ENCODE measurements around the gene SYTL2.

SYTL2 gene

DNA sequence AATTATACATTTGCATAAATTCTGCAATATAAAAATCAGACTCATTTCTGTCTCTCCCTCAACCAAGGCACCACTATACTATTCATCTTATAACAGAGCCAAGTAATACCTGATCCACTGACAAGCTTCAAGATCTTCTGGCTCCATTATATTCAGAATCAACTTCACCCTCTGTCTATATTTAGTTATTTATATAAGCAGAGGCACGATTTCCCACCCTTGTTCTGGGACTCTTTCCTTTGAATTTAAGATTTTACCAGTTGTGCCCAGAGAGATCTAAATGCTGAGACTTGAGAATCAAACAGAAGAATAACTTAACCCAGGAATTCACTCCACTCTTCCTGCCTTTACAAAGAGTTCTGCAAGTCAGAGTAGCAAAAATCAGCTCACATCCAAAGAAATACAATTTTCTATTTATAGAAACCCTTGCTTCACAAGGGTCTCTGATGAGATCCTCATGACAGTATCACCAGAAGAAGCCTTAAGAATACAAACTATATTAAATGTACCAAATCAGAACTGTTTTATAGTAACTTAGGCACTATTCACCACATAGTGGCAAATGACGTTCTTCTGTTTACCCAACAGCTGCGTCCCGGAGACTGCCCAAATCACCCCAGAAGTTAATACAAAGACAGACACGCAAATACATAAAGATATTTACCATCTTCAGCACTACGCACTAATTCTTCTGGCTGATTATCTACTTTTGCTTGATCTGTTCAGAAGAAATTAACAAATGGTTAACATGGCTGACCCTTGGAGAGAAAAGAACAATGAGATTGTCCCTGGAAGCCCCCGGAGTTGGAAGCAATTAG, 92.6 kb downstream of the SYTL2 start:
- Histone ChIP-seq H3K36me3 (ENCODE audit: control insufficient read depth, insufficient read depth, low read length) (no peaks in the 10 kb centered on the region), H2BK15ac (replicated peaks; ENCODE audit: low read depth) (peak overlapping the region; percentile 96), H4K5ac (ENCODE audit: low read length) (no peak overlapping the region), H2BK5ac (ENCODE audit: low read length) (no peak overlapping the region), H3K18ac (ENCODE audit: low read length) (peak overlapping the region; percentile 43), H3K23ac (ENCODE audit: low read length) (no peak overlapping the region), H3K4me2 (ENCODE audit: low read length) (no peak overlapping the region), H3K9ac (ENCODE audit: low read length) (no peak overlapping the region), H3K79me2 (ENCODE audit: control insufficient read depth, insufficient read depth, low read length) (no peaks in the 10 kb centered on the region), H3K4ac (ENCODE audit: low read depth, low read length) (peak overlapping the region; percentile 25), H4K8ac (ENCODE audit: low read depth, low read length) (no peak overlapping the region), H3K27me3 (ENCODE audit: insufficient read depth, low read length, poor library complexity) (no peaks in the 10 kb centered on the region), H3K27ac (ENCODE audit: low read depth, low read length) (peak overlapping the region; percentile 40), H3K79me1 (ENCODE audit: low read length) (no peaks in the 10 kb centered on the region), H3K4me1 (ENCODE audit: control insufficient read depth, low read depth, low read length) (no peaks in the 10 kb centered on the region), H3K56ac (ENCODE audit: low read length) (no peak overlapping the region), H2AK5ac (ENCODE audit: low read length) (no peak overlapping the region), H2BK120ac (ENCODE audit: low read depth, low read length) (no peak overlapping the region), H3K4me3 (ENCODE audit: low read length) (no peak overlapping the region)
- WGBS (ENCODE audit: extremely low coverage, insufficient coverage, low lambda C conversion rate): no CpG with 5 or more reads among the region's 7 CpGs
- DNase-seq: no peak

- Histone ChIP-seq H3K4me3 (ENCODE audit: low read length) (no peak overlapping the region), H3K4ac (ENCODE audit: low read depth, low read length) (no peak overlapping the region), H2AK5ac (ENCODE audit: low read length) (no peak overlapping the region), H3K18ac (ENCODE audit: low read length) (no peak overlapping the region), H3K4me2 (ENCODE audit: low read length) (no peak overlapping the region), H2BK120ac (ENCODE audit: low read depth, low read length) (no peak overlapping the region), H3K56ac (ENCODE audit: low read length) (no peak overlapping the region), H3K79me2 (ENCODE audit: control insufficient read depth, insufficient read depth, low read length) (no peaks in the 10 kb centered on the region), H3K27me3 (ENCODE audit: insufficient read depth, low read length, poor library complexity) (no peaks in the 10 kb centered on the region), H2BK15ac (replicated peaks; ENCODE audit: low read depth) (no peak overlapping the region), H2BK5ac (ENCODE audit: low read length) (no peak overlapping the region), H3K9ac (ENCODE audit: low read length) (no peak overlapping the region), H3K4me1 (ENCODE audit: control insufficient read depth, low read depth, low read length) (no peaks in the 10 kb centered on the region), H3K23ac (ENCODE audit: low read length) (no peak overlapping the region), H3K79me1 (ENCODE audit: low read length) (no peaks in the 10 kb centered on the region), H4K5ac (ENCODE audit: low read length) (no peak overlapping the region), H3K27ac (ENCODE audit: low read depth, low read length) (no peak overlapping the region), H4K8ac (ENCODE audit: low read depth, low read length) (no peak overlapping the region), H3K36me3 (ENCODE audit: control insufficient read depth, insufficient read depth, low read length) (no peaks in the 10 kb centered on the region)
- no CpG with 5 or more reads among the region's 2 CpGs for WGBS (ENCODE audit: extremely low coverage, insufficient coverage, low lambda C conversion rate)
- DNase-seq: no peak
These were observed 93.5 kb downstream of the SYTL2 start for GRCh38 chr11:85717429-85717828.

GRCh38 chr11:85712953-85713352, 98.0 kb downstream of the SYTL2 start:
- no peaks in the 10 kb centered on the region for H3K4me1 ChIP-seq (ENCODE audit: control insufficient read depth, low read depth, low read length)
- no peak overlapping the region for H3K56ac ChIP-seq (ENCODE audit: low read length)
- no peak overlapping the region for H3K9ac ChIP-seq (ENCODE audit: low read length)
- H3K27ac ChIP-seq (ENCODE audit: low read depth, low read length): no peak overlapping the region
- H3K79me2 ChIP-seq (ENCODE audit: control insufficient read depth, insufficient read depth, low read length): no peaks in the 10 kb centered on the region
- no peak for DNase-seq
- no peak overlapping the region for H3K18ac ChIP-seq (ENCODE audit: low read length)
- H2BK15ac ChIP-seq (replicated peaks; ENCODE audit: low read depth): no peak overlapping the region
- no CpG with 5 or more reads among the region's 3 CpGs for WGBS (ENCODE audit: extremely low coverage, insufficient coverage, low lambda C conversion rate)
- no peaks in the 10 kb centered on the region for H3K79me1 ChIP-seq (ENCODE audit: low read length)
- no peaks in the 10 kb centered on the region for H3K36me3 ChIP-seq (ENCODE audit: control insufficient read depth, insufficient read depth, low read length)
- no peak overlapping the region for H4K5ac ChIP-seq (ENCODE audit: low read length)
- no peak overlapping the region for H2BK5ac ChIP-seq (ENCODE audit: low read length)
- H3K4ac ChIP-seq (ENCODE audit: low read depth, low read length): no peak overlapping the region
- H3K4me3 ChIP-seq (ENCODE audit: low read length): no peak overlapping the region
- H4K8ac ChIP-seq (ENCODE audit: low read depth, low read length): no peak overlapping the region
- H3K4me2 ChIP-seq (ENCODE audit: low read length): no peak overlapping the region
- H2BK120ac ChIP-seq (ENCODE audit: low read depth, low read length): no peak overlapping the region
- no peak overlapping the region for H3K23ac ChIP-seq (ENCODE audit: low read length)
- no peaks in the 10 kb centered on the region for H3K27me3 ChIP-seq (ENCODE audit: insufficient read depth, low read length, poor library complexity)
- H2AK5ac ChIP-seq (ENCODE audit: low read length): no peak overlapping the region

DNA sequence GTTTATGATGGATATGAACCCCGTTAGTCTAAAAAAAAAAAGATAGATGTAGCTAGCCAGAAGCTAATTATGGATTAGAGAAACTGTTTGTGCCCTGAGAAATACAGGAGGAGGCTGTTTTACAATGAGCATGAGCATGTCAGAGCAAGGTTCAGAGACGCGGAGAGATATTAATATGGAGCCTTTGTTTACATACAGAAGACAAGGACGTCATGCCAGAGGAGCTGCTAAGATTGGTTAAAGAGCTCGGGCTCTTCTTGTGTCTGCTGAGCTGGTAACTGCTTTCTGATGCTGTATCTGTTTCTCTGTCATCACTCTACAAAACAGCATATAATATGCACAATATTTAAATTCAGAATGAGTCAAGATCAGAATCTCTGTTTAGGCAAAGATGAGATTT, 100.0 kb downstream of the SYTL2 start:
- Histone ChIP-seq H2BK5ac (ENCODE audit: low read length) (no peak overlapping the region), H2AK5ac (ENCODE audit: low read length) (no peak overlapping the region), H3K9ac (ENCODE audit: low read length) (no peak overlapping the region), H4K8ac (ENCODE audit: low read depth, low read length) (no peak overlapping the region), H3K27ac (ENCODE audit: low read depth, low read length) (no peak overlapping the region), H3K36me3 (ENCODE audit: control insufficient read depth, insufficient read depth, low read length) (no peaks in the 10 kb centered on the region), H2BK120ac (ENCODE audit: low read depth, low read length) (no peak overlapping the region), H3K18ac (ENCODE audit: low read length) (no peak overlapping the region), H3K4me3 (ENCODE audit: low read length) (no peak overlapping the region), H3K4ac (ENCODE audit: low read depth, low read length) (no peak overlapping the region), H3K79me1 (ENCODE audit: low read length) (no peaks in the 10 kb centered on the region), H3K79me2 (ENCODE audit: control insufficient read depth, insufficient read depth, low read length) (no peaks in the 10 kb centered on the region), H3K56ac (ENCODE audit: low read length) (no peak overlapping the region), H4K5ac (ENCODE audit: low read length) (no peak overlapping the region), H3K4me2 (ENCODE audit: low read length) (no peak overlapping the region), H2BK15ac (replicated peaks; ENCODE audit: low read depth) (no peak overlapping the region), H3K27me3 (ENCODE audit: insufficient read depth, low read length, poor library complexity) (no peaks in the 10 kb centered on the region), H3K4me1 (ENCODE audit: control insufficient read depth, low read depth, low read length) (no peaks in the 10 kb centered on the region), H3K23ac (ENCODE audit: low read length) (no peak overlapping the region)
- no peak for DNase-seq
- WGBS (ENCODE audit: extremely low coverage, insufficient coverage, low lambda C conversion rate): no CpG with 5 or more reads among the region's 5 CpGs

- Histone ChIP-seq H3K36me3 (ENCODE audit: control insufficient read depth, insufficient read depth, low read length) (no peaks in the 10 kb centered on the region), H2BK15ac (replicated peaks; ENCODE audit: low read depth) (no peak overlapping the region), H3K4me1 (ENCODE audit: control insufficient read depth, low read depth, low read length) (no peaks in the 10 kb centered on the region), H3K23ac (ENCODE audit: low read length) (no peak overlapping the region), H2AK5ac (ENCODE audit: low read length) (no peak overlapping the region), H3K4me3 (ENCODE audit: low read length) (no peak overlapping the region), H3K4ac (ENCODE audit: low read depth, low read length) (no peak overlapping the region), H3K27me3 (ENCODE audit: insufficient read depth, low read length, poor library complexity) (no peaks in the 10 kb centered on the region), H3K27ac (ENCODE audit: low read depth, low read length) (no peak overlapping the region), H3K79me1 (ENCODE audit: low read length) (no peaks in the 10 kb centered on the region), H3K9ac (ENCODE audit: low read length) (no peak overlapping the region), H4K5ac (ENCODE audit: low read length) (no peak overlapping the region), H4K8ac (ENCODE audit: low read depth, low read length) (no peak overlapping the region), H3K18ac (ENCODE audit: low read length) (no peak overlapping the region), H2BK120ac (ENCODE audit: low read depth, low read length) (no peak overlapping the region), H3K79me2 (ENCODE audit: control insufficient read depth, insufficient read depth, low read length) (no peaks in the 10 kb centered on the region), H3K4me2 (ENCODE audit: low read length) (no peak overlapping the region), H2BK5ac (ENCODE audit: low read length) (no peak overlapping the region), H3K56ac (ENCODE audit: low read length) (no peak overlapping the region)
- WGBS (ENCODE audit: extremely low coverage, insufficient coverage, low lambda C conversion rate): no CpG with 5 or more reads among the region's 5 CpGs
- no peak for DNase-seq
These were observed 100.8 kb downstream of the SYTL2 start for GRCh38 chr11:85709941-85710702.

Data from mesendoderm (in vitro differentiated cells).